Left ventricle myocardium superior (tissue), 1 donor: Measurements from ENCODE around the gene C4B. TPM values are rescaled to one million over a fixed set of nuclear protein-coding genes. Genes with fewer than 3 reads are reported as not detected.

Experiments
- ATAC-seq: fragments of 200-7000 bp; cut with Tn5 transposase; one replicate; pipeline ENCODE4 v1.9.1; 2020; ENCODE audit warnings: mild to moderate bottlenecking, moderate library complexity
- DNase-seq: peaks from one replicate; pipeline ENCODE4 v3.0.0-alpha.2; 2020
- intact Hi-C: fragments of 100-400 bp; cut with micrococcal nuclease; formaldehyde crosslinking; loops from one replicate; pipeline ENCODE4 v1.11.0; 2022
- total RNA-seq: library from RNA; stranded (reverse); fragmentation: NEBNext Ultra II Directional; extraction: Animal tissue kit (Norgen Biotek cat#: 25700); gene quantifications from one replicate; pipeline ENCODE4 v1.2.1, GENCODE V29; 2021
- donor health status: DM: no; HTN: yes; CAD: no; lungs with severe emphysema.

Gene C4B
- total RNA-seq, 1 donor from 2014 or later: 84.0 TPM

DNA sequence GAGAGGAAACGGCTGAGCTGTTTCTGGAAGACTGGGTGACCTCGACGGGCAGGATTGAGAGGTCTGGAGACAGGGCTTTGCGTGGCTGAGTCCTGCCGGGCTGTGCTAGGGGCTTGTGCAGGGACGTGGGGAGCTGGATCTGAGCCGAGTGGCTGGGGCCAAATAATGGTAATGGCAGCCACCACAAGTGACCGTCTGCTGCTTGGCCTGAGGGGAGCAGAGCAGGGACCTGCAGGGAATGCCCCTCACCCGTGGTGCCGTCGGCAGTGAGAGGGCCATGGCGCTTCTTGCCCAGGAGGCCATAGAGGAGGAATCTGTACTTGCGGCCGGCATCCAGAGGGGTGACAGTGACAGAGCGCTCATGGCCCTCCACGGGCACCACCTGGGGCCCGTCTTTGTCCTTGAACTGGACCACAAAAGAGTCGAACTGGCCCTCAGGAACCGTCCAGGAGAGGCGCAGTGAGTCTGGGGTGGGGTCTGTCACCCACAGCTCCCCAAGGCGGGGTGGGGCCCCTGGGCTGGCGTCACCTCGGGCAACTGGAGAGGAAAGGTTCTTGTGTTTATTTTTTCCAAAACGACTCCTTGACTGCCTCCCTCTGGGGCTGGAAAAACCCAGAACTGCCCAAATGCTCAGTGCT, 55.4 kb downstream of the C4B start:
- no peak for DNase-seq
- intact Hi-C loops: no loop called here

DNA sequence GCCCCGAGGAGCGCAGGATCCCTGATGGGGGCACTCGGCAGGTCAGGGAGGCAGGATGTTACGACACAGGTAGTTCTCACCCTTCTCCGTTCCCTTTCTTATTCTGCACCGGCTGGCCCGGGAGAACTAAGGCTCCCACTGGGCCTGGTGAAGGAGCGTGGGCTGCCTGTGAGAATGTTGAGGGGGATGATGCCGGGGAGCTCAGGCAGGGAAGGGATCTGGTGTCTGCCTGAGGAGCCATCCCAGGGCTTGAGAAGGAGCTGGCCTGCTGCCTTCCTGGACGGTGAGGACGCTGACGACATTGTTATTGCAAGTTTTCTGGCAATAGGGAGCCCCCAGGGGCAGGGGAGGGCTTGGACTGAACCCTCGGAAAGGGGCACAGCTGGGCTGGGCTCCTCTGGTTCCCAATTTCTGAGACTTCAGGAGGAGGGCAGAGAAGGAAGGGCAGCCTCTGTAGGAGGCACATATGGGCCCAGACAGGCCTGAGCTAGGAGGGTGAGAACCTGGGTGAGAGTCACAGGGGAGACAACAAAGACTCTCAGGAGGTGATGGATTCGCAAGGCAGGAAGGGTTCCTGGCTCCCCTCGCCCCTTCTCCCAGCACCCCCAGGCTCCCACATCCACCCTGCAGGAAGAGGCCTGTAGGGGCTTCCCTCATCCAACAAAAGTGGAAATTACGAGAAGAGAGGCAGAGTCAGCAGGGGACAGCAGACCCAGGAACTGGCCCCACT, 56.4 kb downstream of the C4B start:
- DNase-seq (peak; percentile 85), ATAC-seq (peak; percentile 85)
- intact Hi-C loops: no loop called here

More for the DNA sequence above, 55.4 kb downstream of the C4B start:
- ATAC-seq: no peak

DNA sequence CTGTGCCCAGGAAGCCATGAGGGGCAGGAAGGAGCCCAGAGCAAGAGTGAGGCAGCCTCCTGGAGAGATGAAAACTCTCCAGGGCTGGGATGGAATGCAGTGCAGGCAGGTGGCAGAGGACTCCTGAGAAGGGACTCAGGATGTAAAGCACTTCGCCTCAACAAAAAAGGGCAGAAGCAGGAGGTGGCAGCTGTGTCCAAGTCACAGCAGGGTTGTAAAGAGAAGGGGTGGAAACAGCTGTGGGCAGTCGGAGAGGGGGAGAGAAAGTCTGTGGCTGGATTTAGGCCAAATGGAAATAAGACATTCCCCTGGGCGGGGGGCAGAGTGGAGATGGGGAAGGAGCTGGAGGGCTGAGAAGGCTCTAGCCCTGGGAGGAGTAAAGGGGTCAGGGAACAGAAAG, 58.5 kb downstream of the C4B start:
- DNase-seq (no peak), ATAC-seq (no peak)
- intact Hi-C loops: no loop called here

DNA sequence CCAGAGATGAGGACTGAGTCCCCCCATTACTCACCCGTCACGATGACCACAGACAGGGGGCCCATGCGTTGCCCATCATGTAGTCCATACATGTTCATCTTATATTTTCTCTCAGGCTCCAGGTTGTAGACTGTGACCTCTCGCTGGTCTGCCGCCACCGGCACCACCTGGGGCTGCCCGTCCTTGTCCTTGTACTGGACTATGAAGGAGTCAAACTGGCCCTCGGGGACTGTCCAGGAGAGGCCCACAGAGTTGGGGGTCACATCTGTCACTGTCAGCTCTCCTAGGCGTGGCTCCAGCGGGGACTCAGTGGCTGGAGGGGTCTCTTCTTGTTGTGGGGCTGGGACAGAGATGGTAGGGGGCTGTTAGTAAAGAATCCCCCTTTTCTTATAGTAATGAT, 59.0 kb downstream of the C4B start:
- intact Hi-C loops: no loop called here
- ATAC-seq (no peak), DNase-seq (no peak)

DNA sequence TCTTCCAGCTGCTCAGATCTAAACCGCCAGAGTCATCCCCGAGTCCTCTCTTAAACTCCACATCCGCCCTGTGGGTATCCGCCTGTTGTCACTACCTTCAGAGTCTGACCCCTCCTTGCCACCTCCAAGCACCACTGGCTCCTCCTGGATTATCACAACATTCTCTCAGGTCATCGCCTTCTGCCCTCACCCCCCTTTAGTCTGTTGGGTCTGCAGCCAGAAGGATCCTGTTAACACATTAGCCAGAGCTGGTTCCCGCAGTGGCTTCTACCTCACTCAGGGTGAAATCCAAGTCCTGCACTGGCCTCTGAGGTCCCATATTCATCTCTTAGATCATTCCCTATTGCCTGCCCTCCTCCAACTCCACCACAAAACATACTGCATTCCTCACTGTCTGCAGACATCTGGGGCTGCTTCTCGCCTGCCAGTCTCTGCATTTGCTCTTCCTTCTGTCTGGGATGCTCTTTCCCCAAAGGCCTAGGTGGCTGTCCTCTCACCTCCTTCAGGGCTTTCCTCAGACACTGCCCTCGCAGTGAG, 60.5 kb downstream of the C4B start:
- intact Hi-C loops: no loop called here
- DNase-seq (peak; percentile 8), ATAC-seq (no peak)

DNA sequence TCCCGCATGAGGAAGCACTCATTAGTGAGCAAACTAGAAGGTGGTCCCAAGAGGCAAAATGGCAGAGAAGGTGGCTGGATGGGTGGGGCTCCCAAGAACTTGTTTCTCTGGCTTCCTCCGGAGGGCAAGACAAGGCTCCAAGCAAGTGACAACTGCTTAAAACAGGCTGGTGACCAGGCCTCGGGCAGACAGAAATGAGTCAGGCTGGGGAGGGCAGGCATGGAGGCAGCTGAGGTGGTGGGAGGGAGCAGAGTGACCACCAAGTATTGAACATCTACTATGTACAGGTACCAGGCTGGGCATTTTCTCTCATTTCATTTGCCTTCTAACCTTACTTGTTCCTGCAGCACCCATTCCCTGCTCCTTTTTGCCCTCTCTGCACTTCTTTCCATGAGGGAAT, 61.2 kb downstream of the C4B start:
- ATAC-seq (no peak), DNase-seq (peak; percentile 12)
- intact Hi-C loops: no loop called here

DNA sequence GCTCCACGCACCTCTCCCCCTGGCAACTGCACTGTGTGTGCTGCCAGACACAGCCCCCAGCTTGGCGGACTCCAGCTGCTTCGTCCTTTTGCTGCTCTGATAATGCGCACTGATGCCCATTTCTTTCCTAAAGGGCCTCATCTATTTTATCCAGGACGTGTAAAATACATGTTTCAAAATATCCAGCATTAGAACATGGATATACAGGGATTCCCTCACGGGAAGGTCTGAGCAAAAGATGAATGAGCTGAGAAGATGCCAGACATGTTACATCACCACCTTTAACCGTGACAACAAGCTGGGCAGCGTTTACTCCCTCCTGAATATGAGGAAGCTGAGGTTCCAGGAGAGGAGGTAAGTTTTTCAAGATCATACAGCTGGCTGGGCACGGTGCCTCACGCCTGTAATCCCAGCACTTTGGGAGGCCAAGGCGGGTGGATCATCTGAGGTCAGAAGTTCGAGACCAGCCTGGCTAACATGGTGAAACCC, 61.8 kb downstream of the C4B start:
- peak; percentile 49 for ATAC-seq
- intact Hi-C loops: no loop called here
- DNase-seq: peak; percentile 75

DNA sequence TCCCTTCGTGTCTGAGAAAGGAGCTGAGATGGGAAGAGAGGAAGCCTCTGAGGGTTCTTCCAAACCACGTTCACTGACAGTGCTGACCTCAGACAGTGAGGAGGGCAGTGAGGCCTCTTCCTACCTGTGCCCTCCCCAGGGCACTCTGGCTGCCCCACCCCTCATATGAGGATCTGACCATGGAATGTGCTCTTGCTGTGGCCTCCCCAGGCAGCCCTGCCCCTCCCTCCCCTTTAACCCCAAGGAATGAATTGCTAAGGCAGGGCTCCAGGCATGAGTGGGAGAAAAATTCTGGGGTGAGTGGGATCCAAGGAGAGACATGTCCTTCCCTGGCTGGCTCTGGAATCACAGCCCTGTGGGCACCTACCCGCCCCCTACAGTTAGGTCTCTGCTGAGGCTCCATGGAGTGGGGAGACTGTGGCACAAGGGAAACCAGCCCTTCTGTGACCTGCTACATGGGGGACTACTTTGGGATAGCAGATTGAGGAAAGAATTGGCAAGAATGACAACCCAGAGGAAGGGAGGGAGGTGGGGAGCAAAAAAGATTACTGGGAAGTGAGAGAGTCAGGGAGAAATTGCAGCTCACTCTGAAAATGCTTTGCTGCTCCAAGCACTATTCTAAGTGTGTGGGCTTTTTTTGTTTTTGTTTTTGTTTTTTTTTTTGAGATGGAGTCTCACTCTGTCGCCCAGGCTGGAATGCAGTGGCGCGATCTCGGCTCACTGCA, 65.1 kb downstream of the C4B start:
- intact Hi-C loops: no loop called here
- no peak for DNase-seq
- ATAC-seq: no peak

DNA sequence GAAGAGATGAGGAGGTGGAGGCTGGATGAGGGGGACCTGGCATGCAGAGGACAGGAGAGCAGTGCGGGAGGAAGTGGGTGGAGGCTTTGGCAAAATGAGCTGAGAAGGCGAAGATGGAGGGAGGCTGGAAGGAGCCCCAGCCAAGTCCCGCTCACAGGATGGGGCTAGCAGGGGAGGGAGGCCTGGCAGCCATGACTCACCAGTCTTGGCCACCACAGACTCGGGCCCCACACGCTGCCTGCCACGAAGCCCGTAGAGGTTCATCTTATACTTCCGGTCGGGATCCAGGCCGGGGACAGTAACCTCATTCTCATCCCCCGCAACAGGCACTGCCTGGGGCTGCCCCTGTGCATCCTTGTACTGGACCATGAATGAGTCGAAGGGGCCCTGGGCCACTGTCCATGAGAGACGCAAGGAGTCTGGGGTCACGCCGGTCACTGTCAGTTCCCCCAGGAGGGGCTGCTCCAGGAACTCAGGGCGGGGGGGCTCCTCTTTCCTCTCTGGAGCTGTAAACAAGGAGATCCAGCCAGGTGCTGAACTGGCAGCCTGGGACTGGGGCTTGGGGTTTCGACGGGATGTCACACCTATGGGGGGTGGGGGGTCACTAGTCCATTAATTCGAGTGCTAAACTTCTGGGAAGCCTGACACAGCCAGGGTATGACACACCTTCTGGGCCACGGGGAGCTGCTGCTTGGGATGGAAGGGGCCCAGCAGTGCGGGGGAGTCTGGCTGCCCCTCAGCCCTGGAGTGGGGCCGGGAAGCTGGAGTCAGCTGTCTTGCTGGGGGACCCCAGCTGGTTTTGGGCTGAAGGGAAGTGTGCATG, 66.8 kb downstream of the C4B start:
- ATAC-seq (peak; percentile 73), DNase-seq (peak; percentile 82)
- intact Hi-C loops: no loop called here

DNA sequence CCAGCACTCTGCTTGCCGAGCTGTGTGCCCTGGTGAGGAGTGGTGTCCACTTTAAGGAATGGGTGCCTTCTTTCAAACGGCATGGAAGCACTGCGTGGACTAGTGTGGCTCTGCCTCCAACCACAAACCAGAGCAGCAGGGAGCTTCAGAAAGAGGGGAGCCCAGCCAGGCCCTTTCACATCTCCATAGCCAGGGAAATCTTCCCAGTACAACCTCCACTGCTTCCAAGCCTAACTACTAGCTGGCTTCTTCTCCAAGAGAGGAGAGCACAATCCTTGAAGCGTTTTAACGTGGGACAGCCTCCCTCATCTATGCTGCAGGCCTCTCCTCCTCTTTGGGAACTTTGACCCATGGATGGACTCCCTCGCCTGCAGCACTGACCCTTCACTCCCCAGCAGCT, 67.9 kb downstream of the C4B start:
- intact Hi-C loops: no loop called here
- ATAC-seq (peak; percentile 1), DNase-seq (no peak)

DNA sequence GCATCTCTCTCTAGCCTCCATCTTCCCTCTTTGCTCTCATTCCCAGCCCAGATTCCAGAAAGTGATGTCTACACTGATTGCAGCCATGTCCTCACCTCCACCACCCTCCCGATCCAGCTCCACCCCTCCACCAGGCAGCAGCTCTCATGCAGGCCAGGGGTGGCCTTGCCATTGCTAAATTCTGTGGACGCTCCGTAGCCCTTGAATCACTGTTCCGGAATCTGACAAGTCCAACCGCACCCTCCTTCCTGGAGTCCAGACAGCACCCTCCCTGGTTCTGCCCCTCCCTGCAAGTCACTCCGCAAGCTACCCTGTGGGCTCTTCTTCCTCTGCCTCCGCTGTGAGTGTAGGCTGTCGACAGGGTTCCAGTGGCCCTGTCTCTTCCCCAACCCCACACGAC, 68.3 kb downstream of the C4B start:
- intact Hi-C loops: no loop called here
- ATAC-seq (peak; percentile 68), DNase-seq (peak; percentile 75)

DNA sequence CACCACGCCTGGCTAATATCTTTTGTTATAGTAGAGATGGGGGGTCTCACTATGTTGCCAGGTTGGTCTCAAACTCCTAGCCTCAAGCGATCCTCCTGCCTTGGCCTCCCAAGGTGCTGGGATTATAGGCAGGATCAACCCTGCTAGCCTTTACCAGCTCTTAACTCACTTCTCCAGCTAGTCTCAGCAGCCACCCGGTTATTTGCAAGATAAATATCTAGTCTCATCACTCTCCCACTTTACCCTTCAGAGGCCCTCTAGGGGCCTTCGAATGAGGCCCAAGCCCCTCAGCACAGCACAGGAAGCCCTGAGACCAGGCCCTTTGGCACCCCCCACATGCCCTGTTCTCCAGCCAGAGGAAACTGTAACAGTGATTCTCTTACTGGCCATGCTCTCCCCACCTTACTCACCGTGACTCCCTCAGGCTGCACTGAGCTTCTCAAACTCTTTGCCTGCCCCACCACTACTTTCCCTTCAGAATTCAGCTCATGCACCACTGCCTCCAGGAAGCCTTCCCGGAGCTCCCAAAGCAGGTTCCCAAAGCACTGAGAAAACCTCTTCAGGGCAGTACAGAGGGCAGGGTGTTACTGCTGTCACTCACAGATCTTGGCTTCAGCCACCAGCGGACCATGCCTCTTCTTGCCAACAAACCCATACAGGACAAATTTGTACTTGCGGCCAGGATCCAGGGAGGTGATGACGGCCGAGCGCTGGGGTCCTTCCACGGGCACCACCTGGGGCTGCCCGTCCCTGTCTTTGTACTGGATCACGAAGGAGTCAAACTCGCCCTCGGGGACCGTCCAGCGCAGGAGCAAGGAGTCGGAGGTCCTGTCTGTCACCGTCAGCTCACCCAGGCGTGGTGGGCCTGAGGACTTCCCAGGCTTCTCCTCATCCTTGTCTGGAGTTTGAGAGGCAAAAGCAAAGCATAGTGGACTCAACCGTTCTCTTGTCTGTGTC, 69.5 kb downstream of the C4B start:
- DNase-seq: no peak
- no peak for ATAC-seq

DNA sequence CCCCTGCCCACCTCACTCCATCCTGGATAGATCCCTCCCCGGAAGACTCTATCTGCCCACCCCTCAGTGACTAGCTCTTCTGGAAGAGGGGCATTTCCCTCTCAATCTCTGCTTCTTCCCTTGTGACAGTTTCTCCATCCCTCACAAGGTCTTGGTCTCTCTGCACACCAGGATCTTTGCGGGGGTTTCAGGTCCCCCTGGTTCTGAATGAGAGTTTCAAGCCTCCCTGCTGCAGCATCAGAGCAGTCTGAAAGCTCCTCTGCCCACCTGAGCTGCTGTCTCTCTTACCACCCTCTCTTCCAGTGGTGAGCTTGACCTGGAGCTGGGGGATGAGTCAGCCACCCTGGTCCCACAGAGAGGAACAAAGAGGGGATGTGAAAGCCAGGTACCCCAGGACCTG, 70.2 kb downstream of the C4B start:
- no peak for DNase-seq
- intact Hi-C loops: no loop called here
- no peak for ATAC-seq

More for the DNA sequence above, 69.5 kb downstream of the C4B start:
- intact Hi-C loops: no loop called here

Other genes starting within 250 kb of the C4B start
- 12.8 TPM for gene VWA7, start 237.5 kb upstream of the C4B start, total RNA-seq
- gene VARS1, start 219.0 kb upstream of the C4B start, total RNA-seq: 22.5 TPM
- gene LSM2, start 207.8 kb upstream of the C4B start, total RNA-seq: 20.1 TPM
- 2.0 TPM for gene HSPA1L, start 199.5 kb upstream of the C4B start, total RNA-seq
- gene HSPA1A, start 199.3 kb upstream of the C4B start, total RNA-seq: 341 TPM
- 233 TPM for gene HSPA1B, start 187.1 kb upstream of the C4B start, total RNA-seq
- 24.9 TPM for gene NEU1, start 152.0 kb upstream of the C4B start, total RNA-seq
- not detected for gene SLC44A4, start 135.8 kb upstream of the C4B start, total RNA-seq
- 17.1 TPM for gene EHMT2, start 117.1 kb upstream of the C4B start, total RNA-seq
- gene ZBTB12, start 112.7 kb upstream of the C4B start, total RNA-seq: 3.3 TPM
- 5.8 TPM for gene C2, start 87.1 kb upstream of the C4B start, total RNA-seq
- gene CFB, start 68.7 kb upstream of the C4B start, total RNA-seq: 39.6 TPM
- gene NELFE, start 55.8 kb upstream of the C4B start, total RNA-seq: 42.0 TPM
- gene SKIC2, start 55.6 kb upstream of the C4B start, total RNA-seq: 31.5 TPM
- 11.5 TPM for gene DXO, start 42.7 kb upstream of the C4B start, total RNA-seq
- gene C4A, start 32.7 kb upstream of the C4B start, total RNA-seq: 96.3 TPM
- 0.52 TPM for gene CYP21A2, start 23.6 kb downstream of the C4B start, total RNA-seq
- gene TNXB, start 94.5 kb downstream of the C4B start, total RNA-seq: 64.1 TPM
- gene ATF6B, start 113.5 kb downstream of the C4B start, total RNA-seq: 26.8 TPM
- 2.6 TPM for gene FKBPL, start 115.5 kb downstream of the C4B start, total RNA-seq
- gene PRRT1, start 137.1 kb downstream of the C4B start, total RNA-seq: 0.27 TPM
- 22.6 TPM for gene PPT2, start 139.3 kb downstream of the C4B start, total RNA-seq
- 7.7 TPM for gene EGFL8, start 149.8 kb downstream of the C4B start, total RNA-seq
- gene AGPAT1, start 161.3 kb downstream of the C4B start, total RNA-seq: 49.7 TPM
- gene RNF5, start 163.6 kb downstream of the C4B start, total RNA-seq: 94.1 TPM
- 3.0 TPM for gene AGER, start 169.5 kb downstream of the C4B start, total RNA-seq
- gene PBX2, start 175.4 kb downstream of the C4B start, total RNA-seq: 46.5 TPM
- 5.9 TPM for gene GPSM3, start 177.8 kb downstream of the C4B start, total RNA-seq
- gene NOTCH4, start 209.3 kb downstream of the C4B start, total RNA-seq: 22.5 TPM